Hypothalamus (tissue), 51 donors: ENCODE data around the gene ARHGAP24.
"Not testable (repeated sequence)": the region's sequence is repeated elsewhere in the genome, so short reads cannot be mapped to it uniquely, and the experiment has no call there.

ENCODE experiments used
- DNase-seq, 51 donors: peaks; one replicate each; lab custom pipeline; 2025; lab: John Stamatoyannopoulos, UW

Gene ARHGAP24

GRCh38 chr4:85884251-85884650 lies 409.3 kb downstream of the ARHGAP24 start:
- DNase-seq: no peak

- no peak for DNase-seq
Measured at GRCh38 chr4:85886665-85887064, 411.7 kb downstream of the ARHGAP24 start.

GRCh38 chr4:85889314-85889713 lies 414.4 kb downstream of the ARHGAP24 start:
- DNase-seq: no peak

- DNase-seq: no peak
Measured at GRCh38 chr4:85895755-85896154, 420.8 kb downstream of the ARHGAP24 start.

GRCh38 chr4:85898231-85898630 lies 423.3 kb downstream of the ARHGAP24 start:
- DNase-seq: no peak

GRCh38 chr4:85901500-85901899 lies 426.6 kb downstream of the ARHGAP24 start:
- no peak for DNase-seq

GRCh38 chr4:85902647-85903046 lies 427.7 kb downstream of the ARHGAP24 start:
- DNase-seq: not testable (repeated sequence)

- DNase-seq: no peak
Measured at GRCh38 chr4:85905761-85906160, 430.8 kb downstream of the ARHGAP24 start.

- DNase-seq: no peak
Measured at GRCh38 chr4:85907001-85907400, 432.1 kb downstream of the ARHGAP24 start.

GRCh38 chr4:85909851-85910250 lies 434.9 kb downstream of the ARHGAP24 start:
- peak in 5 of 51 donors; percentile 5 to 11 (median 9) for DNase-seq

- no peak for DNase-seq
Measured at GRCh38 chr4:85910985-85911384, 436.0 kb downstream of the ARHGAP24 start.

- no peak for DNase-seq
Measured at GRCh38 chr4:85913931-85914694, 439.2 kb downstream of the ARHGAP24 start.

GRCh38 chr4:85915570-85915969 lies 440.6 kb downstream of the ARHGAP24 start:
- DNase-seq: not testable (repeated sequence)

GRCh38 chr4:85919200-85919887 lies 444.4 kb downstream of the ARHGAP24 start:
- no peak for DNase-seq

- no peak for DNase-seq
Measured at GRCh38 chr4:85925071-85925470, 450.1 kb downstream of the ARHGAP24 start.

GRCh38 chr4:85928775-85929591 lies 454.0 kb downstream of the ARHGAP24 start:
- DNase-seq: no peak

- peak in 10 of 51 donors; percentile 1 to 18 (median 9) for DNase-seq
Measured at GRCh38 chr4:85929961-85930665, 455.2 kb downstream of the ARHGAP24 start.

GRCh38 chr4:85932500-85933290 lies 457.7 kb downstream of the ARHGAP24 start:
- DNase-seq: peak in 10 of 51 donors; percentile 2 to 28 (median 6)

- DNase-seq: no peak
Measured at GRCh38 chr4:85933291-85933640, 458.3 kb downstream of the ARHGAP24 start.

GRCh38 chr4:85937507-85937906 lies 462.6 kb downstream of the ARHGAP24 start:
- no peak for DNase-seq
